Measurements from ENCODE around the gene TTC7B. TPM values are rescaled to one million over a fixed set of nuclear protein-coding genes. Genes with fewer than 3 reads are reported as not detected.

TTC7B gene
- total RNA-seq, 4 donors from 2014 or later = 14.3 to 48.9 (median 32.5) TPM

GRCh38 chr14:90773705-90774104, 42.5 kb downstream of the TTC7B start:
- Histone ChIP-seq H3K27ac (no peak overlapping the region), H3K9me3 (peaks cover 4% of the 10 kb centered on the region), H3K27me3 (no peaks in the 10 kb centered on the region), H3K36me3 (peaks cover 12% of the 10 kb centered on the region), H3K4me3 (no peak overlapping the region), H3K4me1 (no peaks in the 10 kb centered on the region)
- DNase-seq (ENCODE audit: low spot score in 2 of 2) = peak in 1 of 2 donors; percentile 65
- WGBS = 95% methylated on average over 4 of the region's 4 CpGs
- no peak for TF ChIP-seq CTCF (IDR thresholded peaks at IDR 0.05)
- no peak for TF ChIP-seq EP300 (IDR thresholded peaks at IDR 0.05)
- TF ChIP-seq POLR2AphosphoS5 (IDR thresholded peaks at IDR 0.05) = no peak
- TF ChIP-seq POLR2A (IDR thresholded peaks at IDR 0.05) = no peak

- H3K27ac ChIP-seq = no peak overlapping the region
- no peak for TF ChIP-seq POLR2AphosphoS5 (IDR thresholded peaks at IDR 0.05)
- no peak for TF ChIP-seq CTCF (IDR thresholded peaks at IDR 0.05)
- no peak for TF ChIP-seq POLR2A (IDR thresholded peaks at IDR 0.05)
- TF ChIP-seq EP300 (IDR thresholded peaks at IDR 0.05) = no peak
- peaks cover 13% of the 10 kb centered on the region for H3K36me3 ChIP-seq
- DNase-seq (ENCODE audit: low spot score in 2 of 2) = no peak
- WGBS = 73% methylated on average over 1 of the region's 1 CpG
- H3K4me1 ChIP-seq = no peaks in the 10 kb centered on the region
- H3K27me3 ChIP-seq = no peaks in the 10 kb centered on the region
- no peak overlapping the region for H3K4me3 ChIP-seq
- H3K9me3 ChIP-seq = peaks cover 7% of the 10 kb centered on the region
Measured at GRCh38 chr14:90773196-90773486, 43.1 kb downstream of the TTC7B start.

- TF ChIP-seq EP300 (IDR thresholded peaks at IDR 0.05) (no peak), CTCF (IDR thresholded peaks at IDR 0.05) (no peak)
- DNase-seq (ENCODE audit: low spot score in 2 of 2) = no peak
- H3K36me3 ChIP-seq = peaks cover 21% of the 10 kb centered on the region
- no peaks in the 10 kb centered on the region for H3K4me1 ChIP-seq
- H3K4me3 ChIP-seq = no peak overlapping the region
- H3K27ac ChIP-seq = no peak overlapping the region
- H3K27me3 ChIP-seq = no peaks in the 10 kb centered on the region
- peaks cover 25% of the 10 kb centered on the region for H3K9me3 ChIP-seq
Measured at GRCh38 chr14:90767899-90768298, 48.3 kb downstream of the TTC7B start.

GRCh38 chr14:90760591-90761316, 55.5 kb downstream of the TTC7B start:
- TF ChIP-seq POLR2AphosphoS5 (IDR thresholded peaks at IDR 0.05) = no peak
- peak; percentile 4 to 34 for TF ChIP-seq CTCF (IDR thresholded peaks at IDR 0.05)
- no peak for TF ChIP-seq POLR2A (IDR thresholded peaks at IDR 0.05)
- Histone ChIP-seq H3K27me3 (no peaks in the 10 kb centered on the region), H3K9me3 (peaks cover 12% of the 10 kb centered on the region), H3K27ac (no peak overlapping the region), H3K4me3 (no peak overlapping the region), H3K36me3 (no peaks in the 10 kb centered on the region), H3K4me1 (peaks cover 17% of the 10 kb centered on the region)
- WGBS = 80% methylated on average over 4 of the region's 4 CpGs
- no peak for DNase-seq (ENCODE audit: low spot score in 2 of 2)

GRCh38 chr14:90760078-90760444, 56.2 kb downstream of the TTC7B start:
- DNase-seq (ENCODE audit: low spot score in 2 of 2) = peak in 1 of 2 donors; percentile 52
- H3K4me3 ChIP-seq = no peak overlapping the region
- H3K27ac ChIP-seq = no peak overlapping the region
- no peaks in the 10 kb centered on the region for H3K27me3 ChIP-seq
- WGBS = 83% methylated on average over 4 of the region's 4 CpGs
- TF ChIP-seq CTCF (IDR thresholded peaks at IDR 0.05) = no peak
- TF ChIP-seq POLR2A (IDR thresholded peaks at IDR 0.05) = no peak
- TF ChIP-seq POLR2AphosphoS5 (IDR thresholded peaks at IDR 0.05) = no peak
- no peak for TF ChIP-seq EP300 (IDR thresholded peaks at IDR 0.05)
- no peaks in the 10 kb centered on the region for H3K36me3 ChIP-seq
- peaks cover 17% of the 10 kb centered on the region for H3K4me1 ChIP-seq
- H3K9me3 ChIP-seq = peaks cover 12% of the 10 kb centered on the region
